ENCODE measurements around the gene MMRN2. TPM values are rescaled to one million over a fixed set of nuclear protein-coding genes. Genes with fewer than 3 reads are reported as not detected.

Gene MMRN2
- total and polyA plus RNA-seq, 7 donors, result 12.0 to 29.0 (median 16.4) TPM

- Histone ChIP-seq H3K4me3 (no peak overlapping the region), H3K36me3 (ENCODE audit: insufficient read depth in 1 of 2, low read depth in 1 of 2) (peaks cover 0 to 52% of the 10 kb centered on the region in 2 donors), H3K27ac (no peak overlapping the region), H3K4me1 (no peaks in the 10 kb centered on the region), H3K9me3 (no peaks in the 10 kb centered on the region), H3K27me3 (ENCODE audit: insufficient read depth in 3 of 3, low read length in 2 of 3) (no peaks in the 10 kb centered on the region)
- no peak for ATAC-seq
- 88 to 93% (median 92%) methylated on average over 15 of the region's 15 CpGs for whole genome bisulfite sequencing, 3 donors
- intact Hi-C loops (cut with DNase I), result no loop called here
- TF ChIP-seq CTCF (IDR thresholded peaks at IDR 0.05), result no peak
- DNase-seq, result no peak
Observed at GRCh38 chr10:86929468-86930380, 27.7 kb downstream of the MMRN2 start.

- intact Hi-C loops (cut with DNase I), result no loop called here
- DNase-seq (no peak), ATAC-seq (no peak)
- 84 to 86% (median 85%) methylated on average over 9 of the region's 9 CpGs for WGBS, 3 donors
- H3K27ac ChIP-seq, result no peak overlapping the region
- TF ChIP-seq CTCF (IDR thresholded peaks at IDR 0.05), result no peak
- H3K4me1 ChIP-seq, result peaks cover 11% of the 10 kb centered on the region
- no peak overlapping the region for H3K4me3 ChIP-seq
- no peaks in the 10 kb centered on the region for H3K27me3 ChIP-seq (ENCODE audit: insufficient read depth in 3 of 3, low read length in 2 of 3)
- peaks cover 4 to 68% of the 10 kb centered on the region in 2 donors for H3K36me3 ChIP-seq (ENCODE audit: insufficient read depth in 1 of 2, low read depth in 1 of 2)
- H3K9me3 ChIP-seq, result no peaks in the 10 kb centered on the region
Observed at GRCh38 chr10:86922553-86922961, 34.9 kb downstream of the MMRN2 start.

GRCh38 chr10:86918022-86918471 is 39.4 kb downstream of the MMRN2 start:
- intact Hi-C loops (cut with DNase I), result no loop called here
- peaks cover 12% of the 10 kb centered on the region for H3K4me1 ChIP-seq
- H3K4me3 ChIP-seq, result no peak overlapping the region
- WGBS, 3 donors, result 28 to 55% (median 38%) methylated on average over 5 of the region's 5 CpGs
- peaks cover 4 to 76% of the 10 kb centered on the region in 2 donors for H3K36me3 ChIP-seq (ENCODE audit: insufficient read depth in 1 of 2, low read depth in 1 of 2)
- TF ChIP-seq CTCF (IDR thresholded peaks at IDR 0.05), result no peak
- DNase-seq, result no peak
- peak overlapping the region; percentile 68 for H3K27ac ChIP-seq
- ATAC-seq, result peak; percentile 73 to 84 (median 83)
- no peaks in the 10 kb centered on the region for H3K9me3 ChIP-seq
- H3K27me3 ChIP-seq (ENCODE audit: insufficient read depth in 3 of 3, low read length in 2 of 3), result no peaks in the 10 kb centered on the region

- 95 to 99% (median 98%) methylated on average over 1 of the region's 1 CpG for WGBS, 3 donors
Observed at GRCh38 chr10:86914734-86915133, 42.7 kb downstream of the MMRN2 start.

More at GRCh38 chr10:86914734-86915133, 42.7 kb downstream of the MMRN2 start:
- DNase-seq (no peak), ATAC-seq (no peak)
- Histone ChIP-seq H3K4me1 (peaks cover 12% of the 10 kb centered on the region), H3K27ac (no peak overlapping the region), H3K4me3 (no peak overlapping the region), H3K9me3 (no peaks in the 10 kb centered on the region), H3K36me3 (ENCODE audit: insufficient read depth in 1 of 2, low read depth in 1 of 2) (peaks cover 0 to 63% of the 10 kb centered on the region in 2 donors), H3K27me3 (ENCODE audit: insufficient read depth in 3 of 3, low read length in 2 of 3) (no peaks in the 10 kb centered on the region)
- intact Hi-C loops (cut with DNase I), result no loop called here
- no peak for TF ChIP-seq CTCF (IDR thresholded peaks at IDR 0.05)

Data from psoas muscle (tissue), 8 donors.